Sigmoid colon (tissue), 7 donors: ENCODE measurements around the gene OTOL1. TPM values are rescaled to one million over a fixed set of nuclear protein-coding genes. Genes with fewer than 3 reads are reported as not detected.

Experiments
- DNase-seq: peaks from one replicate; pipeline ENCODE4 v3.0.0-alpha.2; 2019
- H3K27ac ChIP-seq, 4 donors: fragments of 200-600 bp; sonication (generic); one replicate each; pipeline ENCODE4 v1.5.1; 2016 to 2019; ENCODE audit warnings: mild to moderate bottlenecking in 1 of 4
- H3K27me3 ChIP-seq, 3 donors: fragments of 200-600 bp; sonication (generic); one replicate each; pipeline ENCODE4 v1.5.1; 2019; ENCODE audit warnings: mild to moderate bottlenecking in 1 of 3
- H3K36me3 ChIP-seq, 4 donors: fragments of 200-600 bp; sonication (generic); one replicate each; pipeline ENCODE4 v1.5.1; 2016 to 2019
- H3K4me1 ChIP-seq, 4 donors: fragments of 200-600 bp; sonication (generic); one replicate each; pipeline ENCODE4 v1.5.1; 2017 to 2019
- H3K4me3 ChIP-seq, 4 donors: fragments of 200-600 bp; sonication (generic); one replicate each; pipeline ENCODE4 v1.5.1; 2017 to 2019; ENCODE audit warnings: mild to moderate bottlenecking in 2 of 4, moderate library complexity in 1 of 4
- H3K9me3 ChIP-seq, 4 donors: fragments of 200-600 bp in 3 of 4; sonication (generic) in 3 of 4; one replicate each; pipeline versions ENCODE4 v1.5.1 to v1.6.1; 2013 to 2019
- EP300 ChIP-seq, 4 donors: sonication (generic); formaldehyde crosslinking; IDR thresholded peaks; one replicate each; pipeline ENCODE4 v1.6.1; 2017; ENCODE audit warnings: antibody characterized with exemption in 4 of 4
- POLR2A ChIP-seq, 2 donors: fragments of 450-650 bp; IDR thresholded peaks; one replicate each; pipeline ENCODE4 v1.6.1; 2016; ENCODE audit warnings: antibody characterized with exemption in 2 of 2, mild to moderate bottlenecking in 2 of 2, moderate library complexity in 2 of 2
- POLR2AphosphoS5 ChIP-seq, 4 donors: sonication (generic); formaldehyde crosslinking; IDR thresholded peaks; one replicate each; pipeline ENCODE4 v1.6.1; 2017; ENCODE audit warnings: antibody characterized with exemption in 4 of 4
- WGBS, 2 donors: extraction: QIAGEN DNeasy Blood & Tissue Kit; methylation state at CpG; one replicate each; pipeline ENCODE4 v1.1.7; 2013; 5-methylcytosine and 5-hydroxymethylcytosine counted together
- intact Hi-C: fragments of 100-400 bp; cut with DNase I; formaldehyde crosslinking; loops from one replicate; pipeline ENCODE4 v1.15.1; 2023
- polyA plus RNA-seq, 3 donors: library from polyadenylated mRNA; stranded (reverse); fragments of 200-250 nt; gene quantifications; one replicate each; pipeline ENCODE4 v1.2.3, GENCODE V29; 2013
- total RNA-seq, 4 donors: library from RNA; depleted of rRNA; stranded (reverse); fragments of >200 nt; gene quantifications; one replicate each; pipeline ENCODE4 v1.1.0, GENCODE V29; 2016
- TF ChIP-seq, protein P1 (sequence below), 4 experiments: fragments of 450-650 bp in 3 of 4; fragments of 200-600 bp in 1 of 4; IDR thresholded peaks; one replicate each; pipeline ENCODE4 v1.5.1; 2016 to 2019; ENCODE audit warnings: antibody characterized with exemption in 4 of 4, mild to moderate bottlenecking in 3 of 4, moderate library complexity in 2 of 4
- donor health status: healthy with polysubstance abuse.
- donor health status: Bipolar disorder and iron deficiency.
- donor health status: healthy.

The OTOL1 gene
- total and polyA plus RNA-seq, 7 donors = not detected

- intact Hi-C loops = no loop called here
- TF ChIP-seq EP300 (IDR thresholded peaks at IDR 0.05) (no peak), POLR2A (IDR thresholded peaks at IDR 0.05) (no peak), POLR2AphosphoS5 (IDR thresholded peaks at IDR 0.05) (no peak)
- TF ChIP-seq, protein P1, sequence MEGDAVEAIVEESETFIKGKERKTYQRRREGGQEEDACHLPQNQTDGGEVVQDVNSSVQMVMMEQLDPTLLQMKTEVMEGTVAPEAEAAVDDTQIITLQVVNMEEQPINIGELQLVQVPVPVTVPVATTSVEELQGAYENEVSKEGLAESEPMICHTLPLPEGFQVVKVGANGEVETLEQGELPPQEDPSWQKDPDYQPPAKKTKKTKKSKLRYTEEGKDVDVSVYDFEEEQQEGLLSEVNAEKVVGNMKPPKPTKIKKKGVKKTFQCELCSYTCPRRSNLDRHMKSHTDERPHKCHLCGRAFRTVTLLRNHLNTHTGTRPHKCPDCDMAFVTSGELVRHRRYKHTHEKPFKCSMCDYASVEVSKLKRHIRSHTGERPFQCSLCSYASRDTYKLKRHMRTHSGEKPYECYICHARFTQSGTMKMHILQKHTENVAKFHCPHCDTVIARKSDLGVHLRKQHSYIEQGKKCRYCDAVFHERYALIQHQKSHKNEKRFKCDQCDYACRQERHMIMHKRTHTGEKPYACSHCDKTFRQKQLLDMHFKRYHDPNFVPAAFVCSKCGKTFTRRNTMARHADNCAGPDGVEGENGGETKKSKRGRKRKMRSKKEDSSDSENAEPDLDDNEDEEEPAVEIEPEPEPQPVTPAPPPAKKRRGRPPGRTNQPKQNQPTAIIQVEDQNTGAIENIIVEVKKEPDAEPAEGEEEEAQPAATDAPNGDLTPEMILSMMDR (IDR thresholded peaks at IDR 0.05) = no peak
- WGBS, 2 donors = 67 to 87% methylated on average over 6 of the region's 6 CpGs
These were observed 54.0 kb downstream of the OTOL1 start for GRCh38 chr3:161550491-161551195.

DNA sequence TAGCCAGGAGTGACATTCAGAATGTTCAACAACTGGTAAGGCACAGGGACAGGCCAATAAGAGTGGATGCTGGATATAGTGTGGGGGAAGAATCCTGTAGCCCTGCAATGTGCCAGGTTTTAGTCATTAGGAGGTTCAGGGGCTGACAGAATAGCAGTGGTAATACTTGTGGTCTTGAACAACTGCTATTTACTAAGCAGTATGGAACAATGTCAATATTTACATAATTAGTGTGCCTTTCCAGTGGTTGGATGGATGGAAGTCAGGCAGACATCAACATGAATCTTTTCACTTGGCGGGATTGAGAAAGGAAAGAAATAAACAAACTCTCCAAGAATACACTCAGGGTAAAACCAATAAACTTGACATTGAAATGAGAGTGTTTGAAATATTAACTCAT is 55.1 kb downstream of the OTOL1 start:
- intact Hi-C loops = no loop called here
- H3K4me3 ChIP-seq = no peak overlapping the region
- no peak overlapping the region for H3K27ac ChIP-seq
- WGBS, 2 donors = 33 to 60% methylated on average over 1 of the region's 1 CpG
- no peaks in the 10 kb centered on the region for H3K27me3 ChIP-seq
- DNase-seq = no peak
- H3K9me3 ChIP-seq = no peaks in the 10 kb centered on the region
- no peaks in the 10 kb centered on the region for H3K36me3 ChIP-seq
- TF ChIP-seq EP300 (IDR thresholded peaks at IDR 0.05) (no peak), POLR2AphosphoS5 (IDR thresholded peaks at IDR 0.05) (no peak), POLR2A (IDR thresholded peaks at IDR 0.05) (no peak)
- TF ChIP-seq, protein P1 (IDR thresholded peaks at IDR 0.05) = no peak
- no peaks in the 10 kb centered on the region for H3K4me1 ChIP-seq

More at GRCh38 chr3:161550491-161551195, 54.0 kb downstream of the OTOL1 start:
- DNase-seq = no peak
- H3K27ac ChIP-seq = no peak overlapping the region
- H3K9me3 ChIP-seq = no peaks in the 10 kb centered on the region
- no peaks in the 10 kb centered on the region for H3K27me3 ChIP-seq
- no peaks in the 10 kb centered on the region for H3K4me1 ChIP-seq
- H3K36me3 ChIP-seq = no peaks in the 10 kb centered on the region
- H3K4me3 ChIP-seq = no peak overlapping the region

- intact Hi-C loops = no loop called here
- H3K27me3 ChIP-seq = no peaks in the 10 kb centered on the region
- H3K4me3 ChIP-seq = no peak overlapping the region
- H3K36me3 ChIP-seq = no peaks in the 10 kb centered on the region
- H3K27ac ChIP-seq = no peak overlapping the region
- 70 to 76% methylated on average over 6 of the region's 6 CpGs for WGBS, 2 donors
- no peak for DNase-seq
- TF ChIP-seq EP300 (IDR thresholded peaks at IDR 0.05) (no peak), POLR2AphosphoS5 (IDR thresholded peaks at IDR 0.05) (no peak), POLR2A (IDR thresholded peaks at IDR 0.05) (no peak)
- TF ChIP-seq, protein P1 (IDR thresholded peaks at IDR 0.05) = no peak
- peaks cover 0 to 4% (median 0%) of the 10 kb centered on the region in 4 donors for H3K4me1 ChIP-seq
- H3K9me3 ChIP-seq = no peaks in the 10 kb centered on the region
These were observed 56.5 kb downstream of the OTOL1 start for GRCh38 chr3:161552984-161553560.

Other genes with a start within 250 kb of the OTOL1 start
- not detected for gene SPTSSB, start 125.3 kb upstream of the OTOL1 start, total RNA-seq
- 1 to 10 TPM in 1 of 3 donors, under 1 TPM in 2; 0.09 to 6.0 (median 0.46) TPM for gene SPTSSB, start 125.3 kb upstream of the OTOL1 start, polyA plus RNA-seq